ENCODE measurements around the gene SYT9.

Gene SYT9

DNA sequence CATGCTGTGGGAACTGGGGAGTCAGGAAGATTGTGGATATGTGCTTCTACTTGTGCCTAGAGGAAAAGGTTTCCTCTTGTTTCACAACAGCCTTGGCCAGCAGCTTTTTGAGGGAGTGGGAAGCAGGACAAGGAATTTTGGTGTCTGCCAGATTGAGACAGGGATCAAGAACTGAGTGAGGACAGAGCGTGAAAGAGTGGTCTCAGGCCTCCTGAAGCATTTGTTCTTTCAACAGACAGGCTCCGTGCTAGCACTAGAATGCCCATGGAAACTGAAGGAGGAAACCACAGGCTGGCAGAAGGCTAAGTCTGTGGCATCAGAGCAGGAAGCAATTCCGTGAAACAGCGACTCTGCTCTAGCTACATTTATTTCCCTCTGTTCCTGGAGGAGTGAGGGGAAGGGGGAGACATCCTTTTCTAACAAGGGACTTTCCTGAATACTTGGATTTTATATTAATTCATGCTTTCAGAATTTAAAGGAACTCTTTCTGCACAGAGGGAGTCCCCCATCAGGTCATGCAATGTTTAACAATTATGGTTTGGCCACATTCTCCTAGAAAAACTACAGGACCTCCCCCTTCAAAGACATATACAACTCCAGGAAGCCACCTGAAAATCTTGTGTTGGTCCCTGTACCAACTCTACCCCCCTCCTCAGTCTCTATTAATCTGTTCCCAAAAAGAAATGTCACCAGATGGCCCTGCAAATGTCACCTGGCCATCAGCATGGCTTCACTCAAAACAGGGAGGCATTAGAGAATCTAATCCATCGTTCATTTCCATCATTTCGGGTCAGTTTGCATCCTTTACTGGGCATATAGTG is 96.1 kb downstream of the SYT9 start:
- DNase-seq, result no peak

DNA sequence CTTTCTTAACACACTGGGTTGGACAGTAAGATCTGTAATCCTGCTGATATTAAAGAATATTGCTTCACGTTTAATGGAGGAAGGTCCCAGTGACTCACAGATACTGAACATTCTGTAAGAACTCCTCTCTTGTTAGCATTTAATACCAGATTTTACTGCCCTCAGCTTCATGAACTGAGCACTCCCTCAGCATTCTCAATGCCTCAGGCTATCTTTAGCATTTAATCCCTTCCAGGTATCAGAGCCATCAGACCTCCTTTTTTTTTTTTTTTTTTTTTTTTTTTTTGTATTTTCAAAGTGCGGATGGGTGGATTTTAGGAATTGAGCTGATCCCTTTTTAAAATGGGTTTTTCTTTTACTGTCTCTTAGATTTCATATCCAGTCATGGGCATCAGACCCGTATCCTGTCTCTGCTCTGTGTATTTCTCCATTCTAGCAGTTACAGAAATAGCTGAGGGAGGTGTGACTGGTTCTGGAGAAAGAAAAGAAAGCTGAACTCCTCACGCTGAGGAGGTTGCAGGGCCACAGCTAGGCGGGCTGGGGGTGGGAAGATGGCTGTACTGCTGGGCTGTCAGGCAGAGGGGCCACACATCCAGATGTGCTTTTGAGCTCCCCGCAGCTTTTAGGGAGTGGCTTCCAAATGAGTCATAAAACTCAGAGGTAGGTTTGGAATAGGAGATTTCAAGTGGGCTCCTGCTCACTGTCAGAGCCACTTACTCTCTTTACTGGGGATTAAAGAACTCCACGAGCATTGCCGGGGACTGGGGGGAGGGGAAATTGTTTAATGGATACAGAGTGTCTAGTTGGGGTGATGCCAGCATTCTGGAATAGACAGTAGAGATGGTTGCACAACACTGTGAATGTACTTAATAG is 97.0 kb downstream of the SYT9 start:
- no peak for DNase-seq

DNA sequence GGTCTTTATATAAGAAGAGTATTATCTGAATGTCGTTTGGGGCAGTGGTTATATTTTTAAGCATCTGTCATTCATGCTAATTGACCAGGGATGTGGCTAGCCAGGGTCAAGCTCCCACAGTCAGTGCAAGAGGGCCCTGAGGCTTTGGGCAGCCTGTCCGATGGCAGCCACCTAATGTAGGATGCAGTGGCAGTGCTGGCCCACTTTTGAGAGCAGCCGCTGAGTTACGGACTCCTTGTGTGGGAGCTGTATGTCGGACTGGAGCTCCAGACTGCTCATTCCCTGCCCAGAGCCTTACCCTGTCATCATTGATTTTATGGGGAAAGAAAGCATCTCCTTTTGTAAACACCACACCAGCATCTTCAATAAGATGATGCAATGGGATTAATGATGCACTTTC is 99.5 kb downstream of the SYT9 start:
- DNase-seq, result no peak

DNA sequence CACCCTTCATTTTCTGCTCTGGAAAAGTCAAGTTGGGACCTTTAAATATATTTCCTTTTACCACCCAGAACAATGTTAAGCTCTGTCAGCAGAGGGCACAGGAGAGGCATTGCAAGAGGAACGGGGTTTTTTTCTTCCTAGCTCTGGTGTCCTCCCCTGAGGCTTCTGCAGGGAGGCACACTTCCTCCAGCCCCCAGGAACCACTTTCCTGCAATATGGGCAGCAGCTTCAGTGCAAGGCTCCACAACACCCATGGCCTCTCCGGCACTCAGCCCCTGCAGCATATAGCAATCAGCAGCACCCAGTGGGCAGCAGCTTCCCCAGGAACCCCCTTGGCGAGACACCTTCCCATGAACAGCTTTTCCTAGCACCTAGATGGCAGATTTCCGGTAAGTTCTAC is 101.4 kb downstream of the SYT9 start:
- DNase-seq, result no peak

DNA sequence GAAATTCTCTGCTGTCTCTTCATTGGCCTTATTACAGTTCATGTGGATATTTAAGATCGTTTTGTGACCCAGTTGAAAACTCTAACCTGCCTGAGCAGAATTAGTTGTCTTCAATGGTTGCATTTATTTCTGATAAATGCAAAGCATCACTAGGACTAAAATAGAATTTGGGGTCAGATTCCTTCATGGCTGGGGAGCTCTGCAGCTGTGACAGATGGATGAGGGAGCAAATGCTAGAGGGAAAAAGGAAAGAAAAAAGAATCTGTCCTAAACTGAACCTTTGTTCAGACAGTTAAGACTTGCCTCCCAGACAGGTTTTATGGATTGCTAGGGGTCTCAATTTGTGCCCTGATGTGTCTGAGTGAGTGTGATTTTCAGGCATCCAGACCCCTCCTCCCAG is 113.0 kb downstream of the SYT9 start:
- no peak for DNase-seq

DNA sequence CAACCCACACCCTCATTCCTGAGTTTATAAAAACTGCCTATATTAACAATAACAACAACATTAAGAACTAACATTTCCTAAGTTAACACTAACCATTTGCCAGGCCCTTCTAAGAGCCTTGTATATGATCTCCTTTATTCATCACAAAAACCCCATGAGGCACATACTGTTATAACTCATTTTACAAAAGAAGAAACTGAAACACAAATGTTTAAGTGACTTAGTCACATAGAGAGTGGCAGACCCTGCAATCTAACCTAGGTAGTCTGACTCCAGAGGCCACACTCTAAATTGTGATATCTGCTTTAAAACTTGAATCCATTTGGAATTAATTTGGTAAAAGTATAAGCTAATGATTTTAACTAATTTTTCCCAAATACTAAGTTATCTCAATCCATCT is 116.1 kb downstream of the SYT9 start:
- no peak for DNase-seq

DNA sequence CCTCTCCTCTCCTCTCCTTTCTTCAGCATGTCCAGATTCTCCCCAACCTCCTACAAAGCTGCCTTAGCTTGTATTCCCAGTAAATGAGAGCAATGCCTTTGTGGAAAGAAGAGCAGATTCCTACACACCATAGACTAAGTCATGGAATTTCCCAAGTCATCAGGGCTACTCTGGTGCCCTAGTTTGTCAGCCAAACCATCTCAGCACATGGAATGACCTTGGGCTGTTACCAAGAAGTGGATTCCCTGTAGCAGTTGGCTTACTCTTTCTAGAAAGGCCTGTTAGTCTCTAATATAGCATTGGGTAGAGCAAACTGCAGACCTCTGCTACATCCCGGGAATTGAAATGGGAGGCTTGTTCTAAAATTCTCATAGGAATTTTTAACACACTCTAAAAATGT is 124.7 kb downstream of the SYT9 start:
- DNase-seq, result no peak

DNA sequence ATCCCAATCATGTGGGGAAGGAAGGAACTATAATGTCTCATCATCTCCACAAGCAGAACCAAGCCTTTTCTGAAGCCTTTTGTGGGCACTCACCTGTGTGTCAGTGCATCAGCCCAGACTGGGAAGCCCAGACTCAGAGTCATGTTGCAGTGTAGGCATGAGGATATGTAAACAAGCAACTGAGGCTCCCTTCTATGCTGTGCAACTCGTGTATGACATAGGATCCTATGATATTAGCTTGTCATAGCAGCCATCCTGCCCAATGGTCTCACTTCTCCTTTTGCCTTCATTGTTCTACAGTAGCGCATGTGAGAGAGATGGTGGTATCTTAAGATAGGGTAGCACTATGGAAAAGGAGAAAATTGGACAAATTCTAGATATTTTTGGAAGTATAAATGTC is 130.2 kb downstream of the SYT9 start:
- no peak for DNase-seq

DNA sequence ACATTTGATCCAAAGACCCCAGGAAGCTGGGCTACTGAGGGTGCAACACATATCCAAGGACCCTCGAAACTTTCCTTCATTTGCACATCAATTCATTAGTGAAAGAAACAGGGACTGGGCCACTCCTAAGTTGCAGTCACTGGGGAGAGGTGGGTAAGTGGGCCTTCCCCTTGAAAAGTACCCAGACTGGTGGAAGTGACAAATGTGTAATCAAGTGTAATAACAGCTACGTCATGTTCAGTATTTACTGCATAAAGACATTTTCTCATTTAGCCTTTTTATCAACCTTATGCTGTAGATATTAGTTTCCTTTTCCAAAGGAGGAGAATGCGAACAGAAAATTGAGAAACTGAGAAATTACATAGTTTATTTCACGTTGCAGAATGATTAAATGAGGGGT is 131.7 kb downstream of the SYT9 start:
- DNase-seq, result no peak

DNA sequence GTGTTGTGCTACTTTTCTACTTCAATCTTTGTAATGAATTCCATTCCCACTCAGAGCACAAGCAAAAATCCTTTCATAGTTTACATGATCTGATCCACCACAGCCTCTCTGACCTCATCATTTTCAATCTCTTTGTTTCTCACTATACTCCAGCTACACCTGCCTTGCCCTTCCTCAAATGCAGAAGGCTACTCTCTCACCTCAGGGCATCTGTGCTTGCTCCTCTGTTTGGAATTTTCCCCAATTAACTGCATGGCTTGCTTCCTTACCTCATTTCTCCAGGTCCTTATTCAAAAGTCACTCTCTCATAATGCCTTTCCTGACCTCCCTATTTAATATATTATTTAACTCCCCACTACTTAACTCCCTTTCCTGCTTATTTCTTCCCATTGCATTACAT is 133.0 kb downstream of the SYT9 start:
- DNase-seq, result no peak

DNA sequence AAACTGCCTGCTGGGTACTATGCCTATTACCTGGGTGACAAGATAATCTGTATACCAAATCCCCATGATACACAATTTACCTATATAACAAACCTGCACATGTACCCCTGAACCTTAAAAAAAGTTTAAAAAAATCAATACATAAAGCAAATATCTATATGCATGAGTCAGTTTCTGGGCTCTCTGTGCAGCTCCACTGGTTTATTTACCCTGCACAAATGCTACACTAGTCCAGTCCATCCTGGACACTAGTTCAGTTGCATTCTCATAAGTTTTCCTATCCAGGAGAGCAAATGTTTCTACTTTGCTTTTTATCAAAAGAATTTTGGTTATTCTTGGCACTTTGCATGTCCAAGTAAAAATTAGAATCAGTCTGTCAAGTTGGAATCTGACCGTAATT is 133.8 kb downstream of the SYT9 start:
- no peak for DNase-seq

DNA sequence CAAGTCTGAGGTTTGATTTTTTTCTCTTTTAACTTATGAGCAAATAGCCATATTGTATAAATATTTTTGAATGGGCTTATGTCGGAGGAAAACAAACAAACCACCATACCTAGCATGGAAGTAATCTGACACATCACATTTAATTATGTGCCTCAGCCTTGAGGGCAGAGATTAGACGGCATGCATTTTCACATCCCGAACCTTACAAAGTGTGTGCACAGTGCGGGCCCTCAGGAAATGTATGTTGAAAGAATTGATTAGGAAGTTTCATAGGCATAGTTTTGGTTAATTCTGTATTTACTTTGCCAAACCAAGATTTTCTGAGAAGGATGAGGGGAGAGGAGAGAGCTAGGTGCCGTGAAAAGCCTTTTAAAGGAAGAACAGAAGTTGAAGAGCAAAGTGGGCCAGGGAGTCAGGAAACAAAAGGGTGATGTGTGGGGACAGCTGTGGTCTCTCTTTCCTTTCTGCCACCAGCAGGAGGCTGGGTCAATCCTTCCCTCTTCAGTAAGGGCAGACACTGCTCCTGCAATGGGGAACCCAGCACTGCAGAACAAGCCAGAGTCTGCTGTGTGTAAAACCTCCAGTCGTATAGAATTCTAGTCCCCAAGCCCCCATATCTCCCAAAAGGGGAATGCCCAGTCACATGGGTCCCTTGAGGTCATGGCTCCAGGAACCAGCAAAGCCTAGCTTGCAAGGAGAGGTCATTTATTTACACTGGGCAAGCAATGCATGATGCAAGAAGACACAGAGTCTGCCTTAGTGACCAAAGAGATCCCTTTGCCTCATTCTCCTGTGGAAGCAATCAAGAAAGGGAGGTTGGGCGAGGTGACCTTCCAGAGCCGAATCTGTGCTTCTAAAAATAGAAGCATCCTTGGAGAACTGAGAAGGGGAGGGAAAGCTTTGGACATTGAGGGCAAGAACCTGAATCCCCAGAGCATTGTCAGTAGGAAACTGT is 162.5 kb downstream of the SYT9 start:
- no peak for DNase-seq

DNA sequence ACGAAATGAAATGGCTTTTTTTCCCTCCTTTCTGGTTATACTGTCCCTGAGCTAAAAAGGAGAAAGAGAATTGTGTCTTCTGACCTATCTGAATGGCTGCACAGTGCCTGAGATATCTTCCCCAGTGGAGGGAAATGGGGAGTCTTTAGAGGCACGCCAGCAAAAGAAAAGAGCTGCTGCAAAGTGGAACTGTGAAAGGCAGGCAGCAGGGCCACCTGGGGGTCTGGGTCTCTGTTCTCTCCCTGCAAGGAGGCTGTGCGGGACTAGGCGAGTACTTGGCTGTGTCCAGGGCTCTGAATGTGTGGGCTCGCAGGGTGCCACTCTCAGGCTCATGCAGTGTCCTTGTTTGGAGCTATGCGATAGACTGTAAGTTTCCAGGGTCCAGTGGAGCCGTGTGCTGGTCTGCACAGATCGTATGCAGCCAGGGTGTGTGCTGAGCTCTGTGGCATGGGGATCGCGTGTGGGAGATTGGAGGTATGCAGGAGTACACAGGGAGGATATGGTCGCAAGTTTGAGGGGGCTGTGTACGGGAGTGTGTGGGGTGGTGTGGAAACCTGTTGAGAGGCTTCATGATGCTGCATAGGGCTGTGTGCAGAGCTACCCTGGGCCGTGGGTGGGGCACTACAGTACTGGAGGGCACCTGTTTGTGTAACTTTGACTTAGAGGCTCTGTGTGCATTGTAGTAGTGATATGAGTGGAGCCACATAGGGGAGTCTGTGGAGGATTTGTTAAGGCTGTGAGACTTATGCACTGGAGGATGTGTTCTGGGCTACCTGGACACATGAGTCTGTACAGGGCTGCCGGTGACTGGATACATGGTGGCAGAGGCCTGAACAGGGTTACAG is 163.5 kb downstream of the SYT9 start:
- DNase-seq, result no peak

DNA sequence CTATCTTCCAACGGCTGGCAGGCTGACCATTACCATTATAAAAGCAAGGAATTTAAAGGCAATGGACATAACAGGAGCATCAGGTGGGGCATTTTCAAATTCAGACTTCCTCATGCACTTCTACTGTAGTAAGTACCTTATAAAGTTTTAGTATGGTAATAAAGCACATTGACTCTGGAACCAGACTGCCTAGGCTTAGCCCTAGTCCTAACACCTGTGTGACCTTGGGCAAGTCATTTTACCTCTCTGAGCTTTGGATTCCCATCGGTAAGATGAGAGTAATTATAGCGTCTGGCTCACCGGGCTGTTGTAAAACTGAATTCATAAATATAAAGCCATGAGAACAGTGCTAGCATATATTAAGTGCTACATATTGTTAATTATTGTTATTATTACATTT is 164.4 kb downstream of the SYT9 start:
- DNase-seq, result no peak

DNA sequence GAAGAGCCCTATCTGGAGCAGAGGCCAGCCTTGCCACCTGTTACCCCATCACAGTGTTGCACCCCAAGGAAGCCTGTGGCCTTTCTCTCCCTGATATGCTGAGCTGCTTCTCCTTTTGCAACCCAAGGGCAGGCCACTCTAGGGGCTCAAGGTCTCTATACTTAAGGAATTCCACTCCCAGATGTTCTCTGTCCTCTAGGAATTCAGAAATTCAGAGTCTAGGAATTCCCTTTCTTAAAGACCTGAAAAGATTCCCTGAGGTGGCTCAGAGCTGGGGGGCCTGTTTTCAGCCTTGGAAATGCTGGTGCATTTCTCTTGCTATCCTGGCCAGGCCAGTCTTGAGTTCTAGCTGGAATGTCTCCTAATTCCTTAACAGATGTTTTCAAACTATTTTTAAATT is 165.6 kb downstream of the SYT9 start:
- DNase-seq, result no peak

DNA sequence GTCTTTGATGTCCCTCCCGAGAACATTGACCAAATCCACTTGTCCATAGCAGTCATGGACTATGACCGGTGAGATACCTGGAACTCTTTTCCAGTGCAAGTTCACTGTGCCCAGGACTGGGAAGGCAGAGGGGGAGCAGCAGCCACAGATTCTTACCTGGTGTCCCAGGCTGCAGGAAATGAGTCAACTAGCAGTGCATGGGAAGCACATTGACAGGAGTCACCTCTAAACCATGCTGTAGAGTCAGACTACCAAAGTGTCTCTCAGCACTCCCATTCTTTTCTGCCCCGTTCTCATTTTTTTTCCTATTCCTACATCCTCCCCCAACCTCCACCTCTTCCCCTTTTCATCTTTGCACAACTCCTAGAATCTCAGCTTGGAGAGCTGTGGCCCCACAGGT is 166.4 kb downstream of the SYT9 start:
- no peak for DNase-seq

DNA sequence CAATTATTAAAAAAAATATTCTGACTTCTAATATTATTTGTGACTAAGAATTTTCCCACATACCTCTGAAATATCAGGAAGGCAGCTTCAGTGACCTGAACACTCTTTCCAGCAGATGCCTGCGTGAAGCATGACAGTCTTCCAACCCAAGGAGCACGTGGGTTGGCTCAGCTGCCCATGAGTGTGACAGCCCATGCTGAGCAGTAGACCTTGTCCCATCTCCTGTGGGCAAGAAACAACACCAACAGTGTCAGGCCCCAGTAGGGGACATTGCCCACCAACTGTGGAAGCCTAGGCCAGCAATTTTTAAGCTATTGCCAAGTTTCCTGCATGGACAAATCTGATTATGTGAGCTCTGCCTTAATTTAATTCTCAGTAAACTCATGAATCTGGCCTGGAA is 167.2 kb downstream of the SYT9 start:
- no peak for DNase-seq

DNA sequence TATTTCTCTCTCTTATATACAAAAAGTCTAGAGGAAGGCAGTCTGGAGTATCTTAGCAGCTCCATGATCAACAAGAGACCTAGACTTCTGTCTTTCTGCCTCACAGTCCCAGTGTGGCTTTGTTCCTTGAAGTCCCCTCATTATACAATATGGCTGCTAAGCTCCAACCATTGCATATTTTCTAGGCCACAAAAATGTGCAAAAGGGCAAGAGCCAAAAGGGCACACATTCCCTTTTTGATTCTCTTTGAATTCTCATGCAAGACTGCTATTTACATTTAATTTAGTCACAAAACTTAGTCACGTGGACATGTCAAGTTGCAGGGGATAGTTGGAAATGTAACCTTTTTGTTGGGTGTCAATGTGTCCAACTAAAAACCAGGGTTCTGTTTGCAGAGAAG is 169.4 kb downstream of the SYT9 start:
- DNase-seq, result no peak

DNA sequence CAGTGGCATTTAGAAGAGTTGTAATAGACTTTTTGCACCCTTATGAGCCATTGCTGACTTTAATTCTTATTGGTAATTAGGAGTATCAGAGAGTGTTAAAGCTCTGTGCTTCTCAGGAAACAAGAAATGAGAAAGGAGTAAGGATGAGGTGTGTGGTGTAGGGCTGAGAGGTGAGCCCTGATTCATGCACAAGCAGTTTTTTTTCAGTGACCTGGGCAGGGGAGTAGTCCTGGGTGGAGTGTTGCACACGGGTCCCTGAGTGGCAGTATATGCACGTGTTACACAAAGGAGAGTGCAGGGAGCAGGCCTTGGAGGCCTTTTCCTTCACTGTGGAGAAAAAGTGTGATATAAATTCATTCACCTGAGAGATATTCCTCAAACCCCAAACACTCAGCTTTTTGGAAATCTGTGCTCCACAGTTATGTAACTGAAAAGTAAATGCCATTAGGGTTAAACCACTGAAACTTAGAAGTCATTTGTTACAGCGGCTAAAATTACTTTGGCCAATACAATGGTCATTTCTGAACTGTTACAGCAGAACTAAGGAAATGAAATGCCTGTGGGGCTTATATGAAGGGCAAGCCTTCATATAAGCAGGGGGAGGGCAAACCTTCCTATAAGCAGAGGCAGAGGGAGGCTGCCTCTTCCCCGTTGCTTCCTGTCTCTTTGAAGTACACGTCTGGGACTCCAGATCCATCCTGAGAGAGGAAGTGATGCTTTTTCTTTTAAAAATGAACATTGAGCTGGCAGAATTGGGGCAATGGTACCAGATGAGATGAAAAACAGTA is 171.0 kb downstream of the SYT9 start:
- DNase-seq, result no peak

DNA sequence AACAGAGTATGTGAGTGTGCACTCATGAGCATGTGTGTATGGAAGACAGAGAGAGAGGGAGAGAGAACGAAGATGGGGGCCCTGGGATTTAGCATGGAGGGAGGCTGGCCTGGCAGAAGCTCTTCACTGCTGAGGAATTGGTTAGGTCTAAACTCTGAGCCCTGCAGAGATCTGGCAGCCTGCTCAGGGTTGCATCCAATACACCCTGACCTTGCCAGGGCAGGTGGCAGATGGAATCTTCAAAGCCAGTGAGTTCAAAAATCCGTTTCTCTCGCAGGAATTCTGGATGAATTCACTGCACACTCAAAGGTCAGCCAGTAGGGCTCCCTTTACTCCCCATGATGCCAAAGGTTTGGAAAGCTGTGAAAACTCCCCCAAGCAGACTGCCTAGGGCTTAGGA is 172.2 kb downstream of the SYT9 start:
- DNase-seq, result no peak

DNA sequence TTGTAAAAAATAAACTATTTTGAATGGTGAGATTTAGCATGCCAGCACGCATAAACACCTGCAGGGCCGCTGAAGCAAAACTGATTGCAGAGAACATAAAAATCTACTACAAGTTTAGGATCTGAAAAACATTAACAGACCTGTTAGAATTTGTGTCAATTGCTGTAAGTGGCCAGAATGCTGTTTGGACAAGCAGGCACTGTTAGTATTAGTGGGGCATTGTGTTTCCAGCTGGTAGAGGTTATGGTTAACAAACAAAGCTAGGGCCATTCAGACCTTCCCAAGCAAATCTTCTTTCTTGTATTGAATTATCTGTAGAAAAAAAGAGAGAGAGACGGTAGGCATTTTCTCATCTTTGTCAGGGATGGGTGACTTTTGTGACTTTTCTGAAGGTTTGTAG is 176.0 kb downstream of the SYT9 start:
- DNase-seq, result no peak
